Fibroblast of gingiva (primary cell): ENCODE measurements around the gene HDAC9.
"Not testable (repeated sequence)": the region's sequence is repeated elsewhere in the genome, so short reads cannot be mapped to it uniquely, and the experiment has no call there.

Experiments used
- DNase-seq: peaks from one replicate; pipeline ENCODE4 v3.0.0-alpha.2; 2011; ENCODE audit warnings: low read depth

The HDAC9 gene

DNA sequence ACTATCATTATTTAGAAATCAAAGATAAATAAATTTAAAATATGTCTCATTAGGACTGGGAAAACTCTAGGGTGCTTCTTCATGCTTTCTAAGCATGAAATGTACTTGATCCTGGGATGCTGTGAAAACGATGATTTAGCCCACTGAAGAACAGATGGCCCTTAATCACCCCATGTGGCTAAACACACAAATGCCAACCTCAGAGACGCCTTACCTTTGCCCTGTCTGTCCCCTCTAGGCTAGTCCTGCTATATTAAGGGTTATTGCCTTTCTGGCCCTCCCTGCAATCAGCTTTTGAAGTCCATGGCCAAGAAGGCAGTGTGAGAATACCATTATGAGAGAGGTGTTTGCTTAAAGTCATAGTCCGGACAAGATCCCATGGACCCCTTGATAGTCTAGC is 404.7 kb downstream of the HDAC9 start:
- no peak for DNase-seq

DNA sequence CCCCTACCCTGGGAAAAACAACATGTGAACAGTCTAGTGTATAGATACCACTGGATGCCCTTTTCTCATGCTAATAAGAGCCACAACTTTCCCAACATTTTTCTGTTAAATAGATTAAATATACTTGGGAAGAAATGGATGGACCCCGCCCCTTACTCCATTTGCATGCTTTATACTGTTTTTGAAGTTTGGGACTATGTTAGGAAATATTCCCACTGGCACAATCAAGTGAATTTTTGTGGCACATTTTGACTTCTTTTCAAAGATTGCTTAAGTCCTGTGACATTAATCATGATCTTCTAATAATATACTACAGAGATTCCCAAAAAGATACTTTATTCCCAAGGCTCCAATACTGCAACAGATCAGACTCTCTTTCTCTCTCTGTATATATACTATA is 405.3 kb downstream of the HDAC9 start:
- peak; percentile 72 for DNase-seq

DNA sequence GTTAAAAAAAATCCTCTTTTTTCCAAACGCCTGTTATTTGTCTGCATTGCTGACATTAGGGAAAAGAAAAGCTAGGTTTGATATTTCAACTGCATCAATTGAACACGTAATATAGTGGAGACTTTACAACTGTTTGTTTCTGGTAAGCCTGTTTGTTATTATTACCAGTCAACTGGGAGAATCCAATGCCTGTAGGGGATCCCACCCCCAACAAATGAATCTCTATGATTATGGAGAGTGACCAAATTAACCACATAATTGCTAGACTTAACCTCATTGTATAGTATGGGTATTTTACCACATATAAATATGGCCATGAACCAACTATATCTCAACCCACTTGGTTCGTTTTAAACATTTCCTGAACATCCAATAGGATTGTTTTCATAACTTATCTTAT is 405.8 kb downstream of the HDAC9 start:
- no peak for DNase-seq

GRCh38 chr7:18901982-18902421 is 406.5 kb downstream of the HDAC9 start:
- DNase-seq = no peak

DNA sequence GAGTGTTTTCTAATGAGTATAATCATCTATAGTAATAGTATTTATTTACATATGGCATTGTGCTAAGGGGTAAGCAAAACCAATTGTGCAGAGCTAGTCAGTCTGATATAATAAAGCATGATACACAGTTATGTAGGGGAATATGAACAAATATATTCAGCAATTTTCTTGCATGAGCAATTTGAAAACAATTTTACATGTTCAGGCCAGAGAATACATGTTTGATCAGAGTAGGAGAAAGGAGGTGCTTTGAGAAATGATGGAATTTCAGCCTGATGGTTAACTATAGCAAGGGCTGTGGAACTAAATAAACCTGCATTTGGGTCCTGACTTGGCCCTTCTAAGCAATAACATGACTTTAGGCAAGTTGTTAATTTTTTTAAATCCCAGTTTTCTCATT is 407.3 kb downstream of the HDAC9 start:
- DNase-seq = no peak

DNA sequence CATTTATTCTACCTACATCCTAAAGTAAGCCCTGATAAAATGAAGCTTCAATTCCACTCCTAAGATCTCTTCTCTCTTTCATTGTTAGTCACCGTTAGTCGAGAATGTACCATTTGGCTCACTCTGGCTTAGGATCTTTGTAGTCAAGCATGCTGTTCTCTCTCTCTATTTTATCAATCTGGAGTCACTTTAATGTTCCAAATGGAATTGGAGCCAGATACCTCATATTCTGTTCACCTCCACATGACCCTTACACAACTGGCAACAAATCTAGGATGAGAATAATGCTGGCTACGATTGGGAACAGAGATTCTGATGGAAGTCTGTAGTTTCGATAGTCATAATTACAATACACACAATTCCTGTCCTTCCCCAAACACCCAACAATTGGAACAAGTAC is 408.1 kb downstream of the HDAC9 start:
- no peak for DNase-seq

- DNase-seq = no peak
Measured at GRCh38 chr7:18905316-18905943, 409.9 kb downstream of the HDAC9 start.

DNA sequence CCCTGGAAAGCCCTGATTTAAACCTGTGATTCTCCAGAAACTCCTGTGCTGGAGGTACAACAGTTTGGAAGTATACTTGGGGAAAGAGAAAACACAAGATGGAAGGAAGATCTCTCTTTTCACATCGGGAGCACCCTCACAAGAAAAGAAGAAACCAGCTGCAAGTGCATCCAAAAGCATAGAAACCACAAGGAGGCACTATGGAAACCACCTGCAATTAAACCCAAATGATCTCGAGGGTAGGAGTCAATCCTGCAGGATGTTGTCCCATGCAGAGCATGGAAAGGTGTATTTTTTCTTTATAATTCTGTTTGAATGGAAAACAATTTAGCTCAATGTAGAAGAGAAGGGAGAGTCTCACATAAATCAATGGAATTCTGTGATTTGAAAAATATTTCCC is 411.4 kb downstream of the HDAC9 start:
- DNase-seq = no peak

DNA sequence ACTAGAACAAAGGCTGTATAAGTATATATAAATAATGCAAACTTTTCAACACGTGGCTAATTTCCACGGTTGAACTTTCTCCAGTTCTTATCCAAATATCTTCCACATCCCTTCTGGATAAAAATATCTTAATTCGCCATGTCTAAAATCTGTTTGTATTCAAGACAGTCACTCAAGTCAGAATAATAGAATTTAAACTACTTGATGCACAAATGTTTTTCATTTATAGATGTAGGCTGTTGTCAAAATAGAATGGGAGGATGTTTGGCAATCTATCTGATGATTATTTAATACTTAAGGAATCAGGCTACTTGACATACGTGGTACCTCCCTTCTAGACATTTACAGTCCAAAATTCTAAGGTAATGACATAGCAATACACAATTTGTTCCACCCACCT is 417.6 kb downstream of the HDAC9 start:
- DNase-seq = no peak

GRCh38 chr7:18916826-18917225 is 421.3 kb downstream of the HDAC9 start:
- peak; percentile 44 for DNase-seq

DNA sequence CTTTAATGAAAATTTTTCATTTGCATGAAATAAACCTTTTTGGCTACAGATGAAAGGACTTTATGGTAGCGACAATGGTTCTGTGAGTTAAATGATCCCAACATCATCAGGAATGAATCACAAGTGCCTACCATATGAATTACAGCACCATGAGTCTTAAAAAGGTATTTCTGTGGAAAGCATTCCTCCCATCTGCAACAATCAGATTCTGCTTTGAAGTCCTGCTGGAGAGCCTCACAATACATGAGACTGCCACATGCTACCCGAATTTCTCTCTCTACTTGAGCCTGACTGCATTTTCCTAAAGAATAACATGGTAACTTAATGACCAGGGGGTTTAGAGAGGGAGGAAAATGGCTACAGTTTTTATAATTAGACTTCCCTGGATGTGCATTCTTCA is 431.6 kb downstream of the HDAC9 start:
- DNase-seq = no peak

DNA sequence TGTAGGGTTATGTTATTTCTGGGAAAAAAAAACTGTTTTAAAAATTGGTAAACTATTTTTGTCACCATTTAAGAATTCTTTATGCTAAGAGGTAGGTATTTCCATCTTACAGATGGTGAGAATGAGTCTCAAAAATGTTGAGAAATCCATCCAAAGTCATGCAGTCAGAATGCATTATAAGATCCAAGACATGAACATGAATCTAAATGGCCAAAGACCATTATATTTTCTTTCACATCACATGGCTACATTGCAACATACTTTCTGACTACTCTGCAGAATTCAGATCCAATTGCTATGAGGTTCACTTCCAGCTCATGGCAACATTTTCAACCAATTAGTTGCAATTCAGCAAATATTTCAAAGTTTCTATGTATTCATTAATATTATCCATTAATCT is 440.7 kb downstream of the HDAC9 start:
- DNase-seq = peak; percentile 72

- DNase-seq = peak; percentile 55
Measured at GRCh38 chr7:18939771-18940592, 444.4 kb downstream of the HDAC9 start.

GRCh38 chr7:18940593-18941134 is 445.1 kb downstream of the HDAC9 start:
- DNase-seq = no peak

- no peak for DNase-seq
Measured at GRCh38 chr7:18941207-18941606, 445.7 kb downstream of the HDAC9 start.

GRCh38 chr7:18948521-18948920 is 453.0 kb downstream of the HDAC9 start:
- DNase-seq = no peak

DNA sequence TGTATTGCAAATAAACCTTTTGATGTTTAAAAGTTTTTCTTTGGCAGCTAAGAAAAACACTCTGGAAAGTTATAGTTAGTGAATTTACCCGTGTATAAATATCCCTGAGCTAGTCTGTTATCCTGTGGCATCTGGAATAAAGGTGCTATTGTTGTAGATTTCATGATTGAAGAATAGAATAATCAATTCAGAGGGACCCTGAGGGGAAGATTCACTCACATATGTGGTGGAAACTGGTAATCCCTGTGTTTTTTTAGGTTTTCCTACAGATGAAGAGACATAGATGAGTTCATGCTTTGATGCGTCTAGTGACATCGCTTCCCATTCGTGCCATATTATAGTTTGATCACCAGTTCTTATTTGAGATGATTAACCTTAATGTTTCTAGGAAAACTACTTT is 457.3 kb downstream of the HDAC9 start:
- DNase-seq = no peak

DNA sequence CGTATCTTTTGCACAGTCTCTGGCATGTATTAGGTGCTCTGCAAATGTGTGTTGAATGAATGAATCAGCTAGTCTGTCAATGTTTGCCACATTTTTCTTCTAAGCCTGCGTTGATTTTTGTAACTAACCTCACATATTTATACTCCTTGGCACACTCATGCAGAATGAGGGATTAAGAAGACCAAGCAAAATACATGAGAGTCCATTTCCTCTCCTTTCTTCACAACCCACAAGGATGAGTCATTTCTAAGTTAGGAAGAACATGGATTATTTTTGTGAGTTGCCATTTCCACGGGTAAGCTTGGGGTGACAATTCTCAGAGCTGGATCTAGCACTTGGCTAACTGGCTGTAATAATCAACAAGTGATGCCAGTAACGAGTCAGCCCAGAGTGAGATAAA is 463.1 kb downstream of the HDAC9 start:
- peak; percentile 55 for DNase-seq

DNA sequence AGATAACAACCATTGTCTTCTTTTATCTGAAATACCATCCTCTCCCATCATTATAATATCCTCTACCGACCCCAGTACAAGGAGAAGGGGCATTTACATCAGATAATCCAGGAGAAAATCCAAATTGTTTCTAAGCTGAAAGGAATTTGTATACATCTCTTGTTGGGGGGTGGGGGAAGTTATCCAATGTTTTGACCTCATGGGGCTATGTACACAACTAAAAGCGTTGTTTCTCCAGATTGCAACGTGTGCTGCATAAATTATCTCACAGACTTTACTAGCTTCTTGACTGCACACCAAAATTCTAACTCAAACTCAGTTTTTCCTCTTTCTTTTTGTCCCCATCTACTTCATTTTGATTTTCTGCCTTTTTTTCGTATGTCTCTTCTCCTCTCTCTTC is 465.2 kb downstream of the HDAC9 start:
- DNase-seq = no peak

GRCh38 chr7:18962031-18962430 is 466.5 kb downstream of the HDAC9 start:
- DNase-seq = no peak

DNA sequence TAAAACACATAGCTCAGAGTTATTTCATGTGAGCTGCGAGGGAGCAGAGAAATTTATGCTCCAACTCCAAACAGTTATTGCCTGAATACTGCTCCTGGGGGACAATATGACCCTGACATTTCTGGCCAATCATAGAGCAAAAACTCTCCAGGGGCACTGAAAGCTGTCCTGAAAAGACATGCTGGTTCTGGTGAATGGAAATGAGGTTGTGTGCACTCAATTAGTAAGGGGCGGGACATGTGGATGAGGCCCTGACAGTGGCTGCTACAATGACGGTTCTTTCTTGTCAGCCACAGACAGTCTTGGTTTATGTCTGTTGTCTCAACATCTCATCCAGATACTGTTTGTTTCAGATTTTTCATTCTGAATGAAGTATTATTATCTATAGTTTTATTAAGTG is 470.1 kb downstream of the HDAC9 start:
- no peak for DNase-seq

DNA sequence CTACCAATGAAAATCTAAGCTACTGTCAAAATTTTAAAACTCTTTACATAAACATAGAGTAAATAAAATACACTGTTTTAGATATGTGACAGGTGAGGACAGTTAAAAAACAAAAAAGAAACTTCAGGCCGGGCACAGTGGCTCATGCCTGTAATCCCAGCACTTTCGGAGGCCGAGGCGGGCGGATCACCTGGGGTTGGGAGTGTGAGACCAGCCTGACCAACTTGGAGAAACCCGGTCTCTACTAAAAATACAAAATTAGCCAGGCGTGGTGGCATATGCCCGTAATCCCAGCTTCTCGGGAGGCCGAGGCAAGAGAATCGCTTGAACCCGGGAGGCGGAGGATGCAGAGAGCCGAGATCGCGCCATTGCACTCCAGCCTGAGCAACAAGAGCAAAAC is 472.2 kb downstream of the HDAC9 start:
- not testable (repeated sequence) for DNase-seq

- no peak for DNase-seq
Measured at GRCh38 chr7:18971839-18972238, 476.3 kb downstream of the HDAC9 start.
